Activated T-helper 9 cell treated with anti-CD3 and anti-CD28 coated beads, Interleukin-2, amount 50 U/mL, for 16 hours (primary cell): ENCODE data around the gene DYNC1I1.
"Not testable (repeated sequence)": the region's sequence is repeated elsewhere in the genome, so short reads cannot be mapped to it uniquely, and the experiment has no call there.

Source experiments
- DNase-seq: peaks from one replicate; pipeline ENCODE4 v3.0.0-alpha.2; 2020; ENCODE audit warnings: low read depth

Gene DYNC1I1

DNA sequence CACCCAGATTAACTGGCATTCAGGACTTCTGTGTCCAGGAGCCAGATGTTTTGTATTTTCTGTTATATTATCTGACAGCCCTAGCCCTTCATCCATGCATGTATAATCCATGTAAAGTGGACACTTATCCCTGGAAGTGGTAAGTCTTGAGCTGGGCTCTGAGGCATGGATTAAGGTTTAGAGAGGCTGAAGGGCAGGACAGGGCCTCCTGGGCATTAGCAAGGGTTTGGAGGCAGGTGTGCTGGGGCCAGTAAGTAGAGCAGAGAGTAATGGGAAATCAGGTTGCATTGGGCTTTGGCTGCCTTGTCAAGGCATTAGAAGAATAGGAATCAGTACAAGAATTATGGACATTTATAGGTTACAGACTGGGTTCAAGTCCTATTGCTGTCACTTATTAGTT, 138.0 kb downstream of the DYNC1I1 start:
- no peak for DNase-seq

DNA sequence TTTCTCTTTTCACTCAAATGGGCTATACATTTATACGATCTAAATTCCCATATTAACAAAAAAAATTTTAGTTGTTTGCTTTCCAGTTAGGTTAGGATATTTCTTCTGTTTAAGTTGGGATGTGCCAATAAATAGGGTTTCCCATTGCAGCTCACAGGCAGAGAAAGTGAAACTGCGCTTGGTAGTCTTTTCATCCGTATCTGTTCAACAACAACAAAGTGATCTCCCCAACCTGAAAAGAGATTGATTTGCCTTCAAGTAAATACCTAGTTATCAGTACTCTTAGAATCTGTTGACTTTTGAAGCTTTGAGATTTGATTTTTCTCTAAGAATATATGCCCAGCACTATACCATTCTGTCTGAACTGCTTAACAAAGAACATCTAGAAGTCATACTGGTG, 143.4 kb downstream of the DYNC1I1 start:
- no peak for DNase-seq

DNA sequence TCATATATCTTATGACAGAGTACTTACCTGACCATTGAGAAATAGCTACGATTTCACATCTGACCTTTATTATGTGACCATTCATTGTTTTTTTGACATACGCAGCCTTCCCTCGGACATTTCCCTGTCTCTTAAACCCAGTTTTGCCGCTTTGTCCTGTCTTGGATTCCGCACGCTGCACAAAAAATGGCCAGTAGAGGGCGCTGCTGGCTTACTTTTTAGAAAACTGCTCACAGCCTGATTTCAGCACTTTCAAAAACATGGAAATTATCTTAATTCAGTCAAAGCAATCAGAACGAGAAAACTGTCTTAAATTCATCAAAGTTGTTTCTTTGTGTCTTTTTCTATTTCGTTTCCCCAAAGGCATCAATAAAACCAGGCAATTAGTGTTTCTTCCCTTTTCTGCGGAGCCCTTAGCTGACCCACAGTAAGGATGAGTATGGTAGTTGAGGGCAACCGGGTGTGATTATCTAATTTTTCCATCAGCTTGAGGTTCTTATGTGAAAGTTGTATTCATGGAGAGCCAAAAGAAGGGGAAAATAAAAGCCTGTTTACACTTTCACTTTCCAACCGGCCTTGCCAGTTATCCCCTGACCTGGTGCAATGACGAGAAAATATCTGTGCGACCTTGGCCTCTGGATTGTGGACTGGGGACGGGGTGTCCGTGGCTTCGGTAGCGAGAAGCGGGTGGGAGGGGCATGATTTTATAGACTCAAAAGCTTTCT, 144.4 kb downstream of the DYNC1I1 start:
- DNase-seq: peak; percentile 50

DNA sequence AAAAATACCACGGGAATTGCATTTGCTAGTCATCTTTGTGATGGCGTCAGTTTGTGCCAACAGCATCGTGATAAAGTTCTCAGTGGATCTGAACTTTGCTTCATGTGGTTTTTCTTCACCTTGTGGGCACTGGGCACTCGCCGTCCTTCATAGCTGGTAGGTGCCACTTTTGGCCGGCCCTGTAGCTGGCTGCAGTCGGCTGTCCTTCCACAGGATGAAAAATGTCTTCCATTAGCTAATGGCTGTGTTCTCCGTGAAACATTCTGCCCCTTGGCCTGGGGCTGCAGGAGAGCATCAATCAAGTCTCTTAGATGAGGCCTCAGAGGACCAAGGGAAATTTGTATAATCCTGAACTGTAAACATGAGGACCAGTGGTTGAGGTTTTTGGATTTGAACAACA, 145.3 kb downstream of the DYNC1I1 start:
- DNase-seq: no peak

DNA sequence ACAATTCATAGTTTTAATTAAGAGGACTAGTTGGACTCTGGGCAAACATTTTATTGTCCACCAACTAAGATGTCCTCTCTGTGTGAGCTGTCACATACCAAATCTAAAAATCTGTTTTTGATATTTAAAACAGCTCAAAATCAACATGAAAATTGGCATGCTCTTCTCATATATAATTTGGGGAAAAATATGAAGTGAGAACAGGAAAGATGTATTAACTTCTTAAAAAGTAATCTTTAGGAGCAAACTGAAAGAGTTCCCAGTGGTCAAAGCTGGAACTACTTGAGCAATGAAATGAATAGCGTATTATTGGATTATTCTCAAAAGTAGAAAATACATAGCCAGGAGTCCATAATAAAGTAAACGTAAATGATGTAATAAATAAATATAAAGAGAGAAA, 147.2 kb downstream of the DYNC1I1 start:
- DNase-seq: no peak

DNA sequence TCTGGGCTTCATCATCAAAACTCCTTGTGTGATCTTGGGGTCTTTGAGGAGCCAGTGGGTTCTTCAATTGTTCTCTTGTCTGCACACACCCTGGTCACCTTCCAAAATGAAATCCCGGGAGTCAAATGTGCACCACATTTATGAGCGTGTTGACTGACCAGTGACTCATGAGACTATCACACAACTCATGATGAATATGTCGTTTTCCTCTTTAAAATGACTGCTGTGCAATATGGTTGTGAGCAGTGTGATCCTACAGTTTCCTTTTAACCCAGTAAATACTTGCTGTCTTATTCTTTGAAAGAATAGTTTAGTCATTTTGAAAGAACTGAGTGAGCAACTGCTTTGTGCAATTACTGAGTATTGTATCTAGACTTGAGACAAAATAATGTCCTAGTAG, 149.2 kb downstream of the DYNC1I1 start:
- no peak for DNase-seq

DNA sequence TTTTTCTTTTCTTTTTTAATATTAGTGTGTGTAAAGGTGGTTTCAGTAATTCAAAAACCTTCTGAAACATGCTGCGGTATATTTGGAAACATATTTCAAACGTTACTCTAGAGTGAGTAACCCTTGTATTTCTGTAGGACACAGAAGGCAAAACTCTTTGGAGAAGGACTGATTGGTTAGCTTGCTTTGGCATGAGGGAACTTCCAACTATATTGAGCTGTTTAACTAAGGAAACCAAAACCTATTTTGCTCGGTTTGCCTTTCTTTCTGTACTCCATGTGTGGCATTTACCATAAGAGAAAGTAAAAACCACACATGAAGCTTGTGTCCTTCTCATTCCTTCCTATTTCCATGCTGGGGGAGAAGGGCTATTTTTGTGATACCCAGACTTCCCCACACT, 149.8 kb downstream of the DYNC1I1 start:
- no peak for DNase-seq

DNA sequence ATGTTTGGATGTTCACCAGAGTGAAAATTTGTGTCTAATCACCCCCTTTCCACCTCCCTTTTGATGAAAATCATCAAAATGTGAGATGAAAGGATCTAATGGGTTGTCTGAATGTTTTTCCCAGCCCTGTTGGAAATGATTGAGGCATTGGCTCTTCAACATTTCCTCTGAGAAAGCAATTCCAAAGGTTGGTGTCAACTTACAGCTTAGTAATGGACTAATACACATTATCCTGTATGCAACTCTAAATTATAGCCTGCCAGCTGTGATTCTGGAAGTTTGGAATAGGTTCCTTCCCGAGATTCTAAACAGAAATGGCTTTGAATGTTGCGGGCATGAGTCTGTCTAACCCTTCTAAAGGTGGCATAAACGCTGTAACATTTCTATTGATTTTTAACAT, 152.9 kb downstream of the DYNC1I1 start:
- DNase-seq: no peak

DNA sequence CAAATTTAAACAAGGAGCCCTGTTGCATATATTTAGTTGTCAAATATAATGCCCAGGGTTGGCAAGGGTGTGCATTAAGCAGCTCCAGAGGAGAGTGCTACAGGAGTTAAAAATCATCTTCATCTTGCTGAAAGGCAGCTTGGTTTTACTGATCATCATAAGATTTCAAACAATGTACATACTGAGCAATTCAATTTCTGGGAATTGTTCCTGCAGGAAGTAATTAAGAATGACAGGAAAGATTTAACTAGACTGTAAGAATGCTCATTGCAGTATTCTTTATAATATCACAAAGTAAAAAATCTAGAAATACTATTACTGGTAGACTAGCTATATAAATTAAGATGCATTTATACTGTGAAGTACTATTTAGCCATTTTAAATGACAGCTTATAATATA, 153.6 kb downstream of the DYNC1I1 start:
- DNase-seq: no peak

DNA sequence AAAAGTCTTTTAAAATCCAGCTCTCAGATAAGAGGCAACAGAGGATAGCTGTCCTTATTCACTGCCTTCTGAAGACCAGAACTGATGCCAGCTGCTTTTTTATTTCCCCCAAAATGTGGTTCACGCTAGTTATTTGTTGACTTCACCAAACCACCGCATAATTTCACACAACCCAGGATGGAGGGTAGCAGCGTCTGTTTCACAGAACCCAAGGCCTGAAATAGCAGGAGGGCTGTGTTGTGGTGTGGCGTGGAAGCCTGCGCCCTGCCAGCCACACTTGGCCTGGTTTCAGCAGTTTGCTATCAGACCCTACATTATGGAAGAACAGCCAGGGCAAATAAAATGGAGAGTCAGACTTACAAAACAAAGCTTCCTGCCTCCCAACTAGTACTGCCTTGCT, 155.4 kb downstream of the DYNC1I1 start:
- DNase-seq: no peak

DNA sequence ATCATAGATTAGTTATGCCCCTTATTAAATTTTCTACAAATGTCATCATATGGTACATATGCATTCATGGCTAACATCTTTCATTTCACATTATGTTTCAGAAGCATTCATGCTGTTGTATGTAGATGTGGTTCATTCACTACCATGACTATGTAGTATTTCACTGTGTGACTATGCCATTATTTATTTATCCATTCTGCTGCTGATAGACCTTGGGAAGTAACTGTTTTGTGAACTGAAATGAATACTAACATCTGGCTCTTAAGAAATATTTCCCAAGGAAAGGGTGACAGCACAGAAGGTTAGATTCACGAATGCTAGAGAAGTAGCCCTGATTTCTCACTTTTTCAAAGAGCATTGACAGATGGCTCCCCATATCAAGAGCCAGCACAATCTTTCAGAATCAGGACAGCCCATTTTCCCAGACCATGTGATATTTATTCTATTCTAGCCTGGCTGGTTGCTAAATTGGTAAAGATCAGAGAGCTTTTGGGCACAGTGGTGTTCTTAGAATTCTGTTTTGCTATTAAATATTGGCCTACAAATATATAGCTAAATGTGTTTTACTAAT, 157.4 kb downstream of the DYNC1I1 start:
- DNase-seq: no peak

DNA sequence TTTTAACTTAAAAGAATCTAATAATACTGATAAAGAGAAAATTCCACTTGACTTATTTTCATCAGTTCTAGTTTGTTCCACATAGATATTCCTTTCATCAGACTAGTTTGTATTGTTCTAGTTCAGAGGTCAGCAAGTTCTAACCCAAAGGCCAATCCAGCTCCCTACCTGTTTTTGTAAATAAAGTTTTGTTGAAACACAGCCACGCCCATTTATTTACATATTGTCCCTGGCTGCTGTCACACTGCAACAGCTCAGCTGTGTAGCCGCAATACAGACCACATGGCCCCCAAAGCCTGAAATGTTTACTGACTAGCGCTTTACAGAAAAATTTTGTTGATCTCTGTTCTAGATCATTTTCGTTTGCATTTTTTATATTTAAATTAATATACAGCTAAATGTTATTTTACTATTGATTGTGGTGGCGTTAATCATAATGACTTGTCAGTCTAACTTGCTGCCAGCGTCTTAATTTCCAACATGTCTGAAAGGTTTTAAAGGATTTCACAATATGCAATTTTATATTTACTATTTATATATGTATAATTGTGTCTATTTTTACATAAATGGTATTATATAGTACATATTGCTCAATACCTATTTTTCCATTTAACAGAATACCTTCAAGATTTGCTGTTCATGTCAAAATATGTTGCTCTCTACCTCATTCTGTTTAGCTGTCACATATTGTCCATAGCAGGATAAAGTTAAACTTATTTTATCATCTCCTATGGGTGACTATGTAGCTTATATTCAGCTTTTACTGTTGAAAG, 159.3 kb downstream of the DYNC1I1 start:
- DNase-seq: no peak

DNA sequence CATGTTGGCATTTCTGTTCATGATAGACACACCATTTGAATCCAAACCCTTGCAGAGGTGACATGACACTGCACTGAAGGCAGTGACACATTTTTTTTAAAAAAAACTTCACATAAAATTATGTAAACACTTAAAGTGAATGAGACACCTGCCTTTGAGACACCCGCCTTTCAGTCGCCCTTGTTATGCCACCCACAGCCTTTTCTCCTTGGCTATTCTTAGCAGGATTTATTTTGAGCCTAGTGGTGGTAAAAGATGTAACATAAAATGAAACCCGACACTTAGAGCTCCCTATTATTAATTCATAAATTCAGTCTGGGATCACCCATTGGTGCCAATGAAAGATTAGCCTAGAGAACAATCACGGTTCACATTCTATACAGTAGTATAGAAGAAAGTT, 161.3 kb downstream of the DYNC1I1 start:
- no peak for DNase-seq

DNA sequence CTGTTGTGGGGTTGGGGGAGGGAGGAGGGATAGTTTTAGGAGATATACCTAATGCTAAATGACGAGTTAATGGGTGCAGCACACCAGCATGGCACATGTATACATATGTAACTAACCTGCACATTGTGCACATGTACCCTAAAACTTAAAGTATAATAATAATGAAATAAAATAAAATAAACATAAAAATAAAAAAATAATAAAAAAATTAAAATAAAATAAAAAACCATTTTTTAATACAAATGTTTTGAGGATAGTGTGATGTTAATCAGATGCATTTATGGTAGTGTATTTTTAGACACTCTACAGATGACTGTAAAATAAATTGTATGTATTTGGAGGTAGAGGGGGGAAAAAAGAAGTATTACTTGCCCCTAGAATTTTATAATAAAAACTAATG, 172.5 kb downstream of the DYNC1I1 start:
- DNase-seq: not testable (repeated sequence)

DNA sequence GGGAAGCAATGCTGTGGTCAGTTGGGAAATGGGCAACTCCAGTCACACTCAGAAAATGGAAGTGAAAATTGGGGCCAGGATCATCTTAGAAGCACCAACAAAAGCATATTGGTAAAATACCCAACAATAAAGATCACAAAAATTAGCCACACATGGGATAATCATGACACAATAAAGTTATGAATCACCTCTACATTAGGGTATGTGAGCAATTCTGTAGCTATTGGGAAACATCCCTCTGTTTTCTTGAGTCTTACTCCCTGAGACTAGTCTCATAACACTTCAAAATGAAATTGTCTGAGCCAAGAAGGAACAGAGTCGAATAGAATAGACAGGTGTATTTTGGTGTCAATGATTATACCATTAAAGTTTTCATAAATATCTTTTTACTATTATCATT, 178.3 kb downstream of the DYNC1I1 start:
- DNase-seq: no peak

DNA sequence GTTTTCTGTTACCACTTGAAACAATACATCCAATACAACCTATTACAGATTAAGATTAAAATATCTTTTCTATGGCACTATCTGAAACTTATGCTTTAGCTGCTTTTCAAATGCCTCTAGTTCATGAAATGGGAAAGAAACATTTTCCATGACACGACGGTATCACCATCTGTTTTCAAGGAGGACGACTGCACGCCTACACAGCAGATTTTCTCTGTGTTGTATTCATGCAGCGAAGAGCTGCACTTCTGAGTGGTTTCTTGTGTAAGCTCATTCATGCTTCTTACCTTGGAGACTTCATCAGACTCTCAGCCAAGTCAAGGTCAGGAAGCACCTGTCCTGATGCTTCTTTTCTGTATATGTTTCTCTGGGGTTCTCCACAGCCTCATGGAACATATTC, 179.2 kb downstream of the DYNC1I1 start:
- no peak for DNase-seq

DNA sequence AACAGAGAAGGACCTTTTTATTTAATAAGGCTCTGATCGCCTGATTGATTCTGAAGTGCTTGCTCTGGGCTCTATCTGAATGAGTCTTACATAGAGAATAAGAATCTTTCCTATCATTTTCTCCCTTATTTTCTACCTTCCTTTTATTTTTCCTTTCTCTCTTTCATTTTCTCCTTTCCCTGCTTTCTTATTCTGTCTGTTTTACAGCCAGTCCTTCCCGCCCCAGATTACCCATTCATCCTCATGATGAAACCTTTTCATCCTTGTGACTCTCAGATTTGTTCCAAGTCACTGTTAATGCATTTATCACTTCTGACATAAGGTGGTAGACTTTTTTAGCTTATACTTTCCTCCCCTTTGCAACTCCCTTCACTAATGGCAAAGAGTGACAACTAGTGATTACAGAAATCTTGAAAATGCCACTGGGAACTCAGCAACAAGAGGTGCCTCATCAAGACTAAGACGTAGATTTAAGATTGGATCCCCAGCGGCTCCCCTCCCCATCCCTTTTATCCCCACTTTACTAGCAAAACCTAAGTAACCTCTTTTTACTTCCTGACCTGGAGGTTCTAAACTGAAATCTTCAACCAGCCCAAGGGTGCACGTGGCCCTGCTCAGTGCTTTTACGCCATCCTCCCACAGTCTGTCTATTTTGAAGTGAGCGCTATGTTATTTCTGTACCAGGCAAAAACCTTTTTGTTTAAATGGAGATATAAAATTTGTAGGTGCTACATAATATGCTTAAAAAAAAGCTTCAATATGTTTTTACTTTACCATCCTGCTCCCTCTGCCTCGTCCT, 179.8 kb downstream of the DYNC1I1 start:
- no peak for DNase-seq

DNA sequence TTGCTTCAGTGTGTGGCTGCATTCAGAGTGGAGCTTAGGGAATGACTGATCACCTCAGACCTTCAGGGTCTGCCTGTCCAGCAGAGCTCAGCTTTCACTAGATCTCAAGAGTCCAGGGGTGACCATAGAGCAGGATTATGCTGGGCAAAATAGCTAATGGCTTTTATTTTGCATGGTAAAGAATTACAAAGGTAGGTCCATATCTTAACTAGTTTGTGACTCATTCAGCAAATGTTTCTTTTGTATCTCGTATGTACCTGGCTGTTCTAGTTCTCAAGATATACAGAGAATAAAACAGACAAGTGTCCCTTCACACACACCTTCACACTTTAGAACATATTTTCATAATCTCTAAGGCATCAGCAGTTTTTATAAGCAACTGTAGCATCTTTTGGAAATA, 180.5 kb downstream of the DYNC1I1 start:
- DNase-seq: no peak

DNA sequence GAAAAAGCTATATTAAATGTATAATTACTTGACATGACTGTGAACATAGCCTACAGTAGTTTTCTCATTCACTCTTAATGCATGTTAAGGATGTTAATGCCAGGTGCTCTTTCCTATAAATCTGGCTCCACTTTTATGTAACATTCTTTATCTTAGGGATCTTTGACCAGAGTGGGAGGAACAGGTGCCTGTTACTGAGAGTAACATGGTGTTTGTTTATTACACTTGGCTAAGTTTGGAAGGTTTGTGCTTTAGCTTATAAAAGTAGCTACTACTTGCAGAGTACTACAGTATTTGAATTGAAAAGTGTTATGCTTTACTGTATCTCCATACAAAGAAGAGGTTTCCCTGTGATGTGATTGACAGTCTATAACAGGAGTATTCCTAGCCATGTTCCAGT, 183.4 kb downstream of the DYNC1I1 start:
- no peak for DNase-seq

DNA sequence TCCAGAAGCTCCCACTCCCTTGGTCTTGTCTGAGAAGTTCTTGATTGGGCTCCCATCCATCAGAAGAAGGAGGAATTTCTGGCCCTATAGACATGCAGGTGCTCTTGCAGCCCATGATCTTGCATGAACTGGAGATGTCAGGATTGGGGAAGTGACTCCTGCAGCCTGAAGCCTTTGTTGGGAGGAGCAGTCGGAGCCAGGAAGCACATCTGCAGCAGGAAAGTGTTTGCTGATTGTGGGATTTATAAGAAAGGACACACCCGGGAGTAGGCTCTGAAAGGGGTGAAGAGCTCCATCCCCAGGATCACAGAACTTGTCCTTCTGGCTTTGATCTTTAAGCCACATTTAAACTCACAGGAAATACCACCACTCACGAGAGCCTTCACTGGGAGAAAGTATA, 185.2 kb downstream of the DYNC1I1 start:
- DNase-seq: no peak

DNA sequence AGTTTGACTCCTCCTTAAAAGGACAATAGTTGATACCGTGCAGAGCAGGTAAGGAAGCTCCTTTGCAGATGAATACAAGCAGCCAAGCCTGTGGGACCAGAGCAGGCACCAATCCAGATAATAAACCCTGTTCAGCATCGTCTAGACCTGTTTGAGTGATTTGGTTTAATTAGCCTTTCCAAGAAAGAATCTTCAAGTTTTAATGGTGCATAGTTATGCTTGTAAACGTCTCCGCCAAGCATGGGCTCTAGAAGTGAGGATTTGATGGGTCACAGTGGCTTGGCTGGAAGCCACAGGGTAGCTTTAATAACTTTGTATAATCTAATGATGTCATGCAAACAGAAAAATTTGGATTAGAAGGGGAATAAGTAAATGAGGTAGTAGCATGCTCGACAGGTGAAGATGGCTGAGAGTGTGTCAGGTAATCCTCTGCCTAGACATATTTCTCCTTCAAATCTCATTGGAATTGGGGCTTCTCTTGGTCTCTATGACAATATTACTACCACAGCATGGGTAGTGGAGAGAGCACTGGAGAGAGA, 188.4 kb downstream of the DYNC1I1 start:
- DNase-seq: no peak

DNA sequence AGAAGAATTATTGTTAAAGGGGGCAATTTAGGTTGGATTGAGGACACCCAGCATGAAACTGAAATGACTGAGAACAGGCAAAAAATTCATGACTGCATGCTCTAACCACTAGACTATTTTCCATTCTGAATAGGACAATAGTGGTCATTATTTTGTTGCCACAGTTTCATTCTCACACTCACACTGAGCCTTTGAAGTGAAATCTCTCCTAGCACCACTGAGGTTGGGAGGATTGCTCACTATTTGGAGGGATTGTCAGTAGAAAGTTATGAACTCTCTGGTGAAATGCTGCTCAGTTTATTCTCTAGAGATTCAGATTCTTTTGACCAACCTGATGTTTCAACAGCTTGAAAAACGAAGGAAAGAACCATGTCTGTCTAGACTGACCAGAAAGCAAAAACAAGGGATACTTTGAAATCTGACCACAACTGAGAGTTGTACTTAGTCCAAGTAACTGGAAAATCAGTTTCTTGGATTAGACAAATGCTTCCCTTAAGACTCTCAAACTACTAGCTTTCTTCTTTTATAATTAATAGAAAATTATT, 191.2 kb downstream of the DYNC1I1 start:
- DNase-seq: no peak
